ENCODE results near the gene EPHB1.
"Not testable (repeated sequence)": the region's sequence is repeated elsewhere in the genome, so short reads cannot be mapped to it uniquely, and the experiment has no call there.

Gene EPHB1

GRCh38 chr3:134772011-134772410 lies 23.0 kb upstream of the EPHB1 start:
- FAIRE-seq (no peak), DNase-seq (ENCODE audit: insufficient read length, low spot score) (no peak)
- TF ChIP-seq POLR2AphosphoS5 (IDR thresholded peaks at IDR 0.05; ENCODE audit: low read depth, low read length) (no peak), SPI1 (IDR thresholded peaks at IDR 0.05; ENCODE audit: low read depth, low read length) (no peak)

- no peak for DNase-seq (ENCODE audit: insufficient read length, low spot score)
- no peak for FAIRE-seq
- no peak for TF ChIP-seq PAX5 (IDR thresholded peaks at IDR 0.05; ENCODE audit: insufficient read depth, low read length, severe bottlenecking)
- no peak for TF ChIP-seq POU2F2 (IDR thresholded peaks at IDR 0.05; ENCODE audit: low read depth, low read length)
- no peak for TF ChIP-seq POLR2A (IDR thresholded peaks at IDR 0.05; ENCODE audit: low read depth, low read length)
- TF ChIP-seq TAF1 (IDR thresholded peaks at IDR 0.05; ENCODE audit: low read depth, low read length): no peak
- no peak for TF ChIP-seq SPI1 (IDR thresholded peaks at IDR 0.05; ENCODE audit: low read depth, low read length)
- no peak for TF ChIP-seq POLR2AphosphoS5 (IDR thresholded peaks at IDR 0.05; ENCODE audit: low read depth, low read length)
Measured at GRCh38 chr3:134772591-134772990, 22.5 kb upstream of the EPHB1 start.

GRCh38 chr3:134775831-134776230 lies 19.2 kb upstream of the EPHB1 start:
- no peak for FAIRE-seq
- no peak for DNase-seq (ENCODE audit: insufficient read length, low spot score)
- TF ChIP-seq SPI1 (IDR thresholded peaks at IDR 0.05; ENCODE audit: low read depth, low read length) (no peak), PAX5 (IDR thresholded peaks at IDR 0.05; ENCODE audit: insufficient read depth, low read length, severe bottlenecking) (no peak), TAF1 (IDR thresholded peaks at IDR 0.05; ENCODE audit: low read depth, low read length) (no peak), POLR2A (IDR thresholded peaks at IDR 0.05; ENCODE audit: low read depth, low read length) (no peak), POU2F2 (IDR thresholded peaks at IDR 0.05; ENCODE audit: low read depth, low read length) (no peak), POLR2AphosphoS5 (IDR thresholded peaks at IDR 0.05; ENCODE audit: low read depth, low read length) (no peak)

- no peak for TF ChIP-seq POLR2A (IDR thresholded peaks at IDR 0.05; ENCODE audit: low read depth, low read length)
- TF ChIP-seq SPI1 (IDR thresholded peaks at IDR 0.05; ENCODE audit: low read depth, low read length): no peak
- no peak for TF ChIP-seq POU2F2 (IDR thresholded peaks at IDR 0.05; ENCODE audit: low read depth, low read length)
- no peak for TF ChIP-seq PAX5 (IDR thresholded peaks at IDR 0.05; ENCODE audit: insufficient read depth, low read length, severe bottlenecking)
- TF ChIP-seq TAF1 (IDR thresholded peaks at IDR 0.05; ENCODE audit: low read depth, low read length): no peak
- no peak for TF ChIP-seq POLR2AphosphoS5 (IDR thresholded peaks at IDR 0.05; ENCODE audit: low read depth, low read length)
- no peak for FAIRE-seq
- DNase-seq (ENCODE audit: insufficient read length, low spot score): no peak
Measured at GRCh38 chr3:134776518-134776917, 18.5 kb upstream of the EPHB1 start.

- TF ChIP-seq SPI1 (IDR thresholded peaks at IDR 0.05; ENCODE audit: low read depth, low read length) (no peak), POLR2A (IDR thresholded peaks at IDR 0.05; ENCODE audit: low read depth, low read length) (no peak), POLR2AphosphoS5 (IDR thresholded peaks at IDR 0.05; ENCODE audit: low read depth, low read length) (no peak), PAX5 (IDR thresholded peaks at IDR 0.05; ENCODE audit: insufficient read depth, low read length, severe bottlenecking) (no peak), TAF1 (IDR thresholded peaks at IDR 0.05; ENCODE audit: low read depth, low read length) (no peak)
- no peak for FAIRE-seq
- DNase-seq (ENCODE audit: insufficient read length, low spot score): no peak
Measured at GRCh38 chr3:134777341-134777740, 17.7 kb upstream of the EPHB1 start.

- FAIRE-seq: not testable (repeated sequence)
Measured at GRCh38 chr3:134788283-134788682, 6.8 kb upstream of the EPHB1 start.

GRCh38 chr3:134790065-134790464 lies 5.0 kb upstream of the EPHB1 start:
- no peak for TF ChIP-seq POLR2AphosphoS5 (IDR thresholded peaks at IDR 0.05; ENCODE audit: low read depth, low read length)
- TF ChIP-seq POU2F2 (IDR thresholded peaks at IDR 0.05; ENCODE audit: low read depth, low read length): no peak
- no peak for TF ChIP-seq SPI1 (IDR thresholded peaks at IDR 0.05; ENCODE audit: low read depth, low read length)
- TF ChIP-seq TAF1 (IDR thresholded peaks at IDR 0.05; ENCODE audit: low read depth, low read length): no peak
- no peak for TF ChIP-seq POLR2A (IDR thresholded peaks at IDR 0.05; ENCODE audit: low read depth, low read length)
- no peak for TF ChIP-seq PAX5 (IDR thresholded peaks at IDR 0.05; ENCODE audit: insufficient read depth, low read length, severe bottlenecking)
- no peak for FAIRE-seq
- DNase-seq (ENCODE audit: insufficient read length, low spot score): no peak

More at GRCh38 chr3:134788283-134788682, 6.8 kb upstream of the EPHB1 start:
- not testable (repeated sequence) for DNase-seq (ENCODE audit: insufficient read length, low spot score)

- TF ChIP-seq POU2F2 (IDR thresholded peaks at IDR 0.05; ENCODE audit: low read depth, low read length): no peak
- TF ChIP-seq SPI1 (IDR thresholded peaks at IDR 0.05; ENCODE audit: low read depth, low read length): no peak
- FAIRE-seq (no peak), DNase-seq (ENCODE audit: insufficient read length, low spot score) (no peak)
Measured at GRCh38 chr3:134791992-134792391, 3.1 kb upstream of the EPHB1 start.

- FAIRE-seq: no peak
- TF ChIP-seq PAX5 (IDR thresholded peaks at IDR 0.05; ENCODE audit: insufficient read depth, low read length, severe bottlenecking): no peak
- no peak for TF ChIP-seq SPI1 (IDR thresholded peaks at IDR 0.05; ENCODE audit: low read depth, low read length)
- TF ChIP-seq POLR2A (IDR thresholded peaks at IDR 0.05; ENCODE audit: low read depth, low read length): no peak
- no peak for TF ChIP-seq POLR2AphosphoS5 (IDR thresholded peaks at IDR 0.05; ENCODE audit: low read depth, low read length)
- no peak for TF ChIP-seq TAF1 (IDR thresholded peaks at IDR 0.05; ENCODE audit: low read depth, low read length)
- TF ChIP-seq POU2F2 (IDR thresholded peaks at IDR 0.05; ENCODE audit: low read depth, low read length): no peak
Measured at GRCh38 chr3:134792700-134793099, 2.4 kb upstream of the EPHB1 start.

GRCh38 chr3:134793562-134793961 lies 1.5 kb upstream of the EPHB1 start:
- no peak for DNase-seq (ENCODE audit: insufficient read length, low spot score)
- no peak for FAIRE-seq
- no peak for TF ChIP-seq POLR2AphosphoS5 (IDR thresholded peaks at IDR 0.05; ENCODE audit: low read depth, low read length)
- no peak for TF ChIP-seq PAX5 (IDR thresholded peaks at IDR 0.05; ENCODE audit: insufficient read depth, low read length, severe bottlenecking)
- no peak for TF ChIP-seq TAF1 (IDR thresholded peaks at IDR 0.05; ENCODE audit: low read depth, low read length)
- no peak for TF ChIP-seq SPI1 (IDR thresholded peaks at IDR 0.05; ENCODE audit: low read depth, low read length)
- TF ChIP-seq POU2F2 (IDR thresholded peaks at IDR 0.05; ENCODE audit: low read depth, low read length): no peak
- TF ChIP-seq POLR2A (IDR thresholded peaks at IDR 0.05; ENCODE audit: low read depth, low read length): no peak

More at GRCh38 chr3:134792700-134793099, 2.4 kb upstream of the EPHB1 start:
- DNase-seq (ENCODE audit: insufficient read length, low spot score): no peak

- FAIRE-seq: no peak
- TF ChIP-seq POLR2A (IDR thresholded peaks at IDR 0.05; ENCODE audit: low read depth, low read length): no peak
- no peak for TF ChIP-seq TAF1 (IDR thresholded peaks at IDR 0.05; ENCODE audit: low read depth, low read length)
- TF ChIP-seq SPI1 (IDR thresholded peaks at IDR 0.05; ENCODE audit: low read depth, low read length): no peak
- TF ChIP-seq POLR2AphosphoS5 (IDR thresholded peaks at IDR 0.05; ENCODE audit: low read depth, low read length): no peak
- TF ChIP-seq POU2F2 (IDR thresholded peaks at IDR 0.05; ENCODE audit: low read depth, low read length): no peak
- TF ChIP-seq PAX5 (IDR thresholded peaks at IDR 0.05; ENCODE audit: insufficient read depth, low read length, severe bottlenecking): no peak
- DNase-seq (ENCODE audit: insufficient read length, low spot score): no peak
Measured at GRCh38 chr3:134794323-134794722, 737 bp upstream of the EPHB1 start.

Measured in GM12891 (cell line).